ENCODE results near the gene KIAA1549.

Gene KIAA1549

DNA sequence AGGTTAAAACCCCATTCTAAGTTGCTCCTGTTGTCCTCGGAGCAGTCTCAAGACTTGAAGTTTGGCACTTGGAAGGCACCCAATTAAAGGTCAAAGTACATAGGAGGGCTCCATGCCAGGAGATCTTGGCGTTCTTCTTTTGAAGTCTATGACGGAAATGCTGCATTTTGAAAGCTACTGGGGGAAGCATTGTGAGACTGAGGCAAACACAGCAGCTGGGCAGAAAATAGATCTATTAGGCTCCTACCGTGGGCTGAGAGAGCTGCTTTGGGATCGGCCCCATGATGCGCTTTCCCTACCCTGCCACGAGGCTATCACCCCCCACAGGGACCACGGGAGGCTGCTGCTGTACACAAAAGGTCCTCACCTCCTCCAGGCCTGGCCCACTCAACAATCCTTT, 20.0 kb downstream of the KIAA1549 start:
- no peak overlapping the region for H3K27ac ChIP-seq (ENCODE audit: low read length)

DNA sequence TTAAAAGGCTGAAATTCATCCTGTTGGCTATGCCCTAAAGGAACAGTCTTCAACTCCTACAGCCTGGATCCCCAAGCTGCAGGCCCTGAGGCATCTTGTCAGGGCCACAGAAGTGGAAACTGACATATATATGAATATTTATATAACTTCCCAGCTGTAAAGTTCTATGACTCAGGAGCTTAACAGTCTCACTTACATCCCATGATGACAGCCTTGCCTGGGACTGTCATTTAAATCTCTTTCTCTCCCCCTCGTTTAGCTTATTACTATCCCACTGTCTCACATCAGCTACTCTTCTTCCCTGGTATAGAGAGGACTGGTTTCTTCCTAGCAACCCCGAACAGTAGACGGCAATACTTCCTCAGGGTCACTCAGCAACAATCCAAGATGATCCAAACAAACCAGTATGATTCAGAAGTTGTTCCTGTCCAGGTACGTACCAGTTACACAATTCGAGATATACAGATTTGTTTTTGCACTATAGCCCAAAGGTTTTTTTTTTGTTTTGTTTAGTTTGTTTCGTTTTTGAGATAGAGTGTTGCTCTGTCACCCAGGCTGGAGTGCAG, 22.7 kb downstream of the KIAA1549 start:
- Histone ChIP-seq H3K9ac (ENCODE audit: low read length) (no peak overlapping the region), H3K4me2 (ENCODE audit: low read length) (no peak overlapping the region), H3K79me2 (ENCODE audit: low read length) (no peaks in the 10 kb centered on the region), H3K36me3 (replicated peaks; ENCODE audit: low read depth, low read length) (no peaks in the 10 kb centered on the region), H3K27ac (ENCODE audit: low read length) (no peak overlapping the region), H3K27me3 (ENCODE audit: low read depth, low read length) (no peaks in the 10 kb centered on the region), H3K9me3 (ENCODE audit: insufficient read depth, low read length) (no peaks in the 10 kb centered on the region), H4K20me1 (ENCODE audit: insufficient read depth, low read length) (no peaks in the 10 kb centered on the region), H3K4me1 (ENCODE audit: low read length) (no peaks in the 10 kb centered on the region), H2AFZ (ENCODE audit: low read depth, low read length) (no peak overlapping the region), H3K4me3 (ENCODE audit: low read length) (no peak overlapping the region)
- TF ChIP-seq, protein P1, sequence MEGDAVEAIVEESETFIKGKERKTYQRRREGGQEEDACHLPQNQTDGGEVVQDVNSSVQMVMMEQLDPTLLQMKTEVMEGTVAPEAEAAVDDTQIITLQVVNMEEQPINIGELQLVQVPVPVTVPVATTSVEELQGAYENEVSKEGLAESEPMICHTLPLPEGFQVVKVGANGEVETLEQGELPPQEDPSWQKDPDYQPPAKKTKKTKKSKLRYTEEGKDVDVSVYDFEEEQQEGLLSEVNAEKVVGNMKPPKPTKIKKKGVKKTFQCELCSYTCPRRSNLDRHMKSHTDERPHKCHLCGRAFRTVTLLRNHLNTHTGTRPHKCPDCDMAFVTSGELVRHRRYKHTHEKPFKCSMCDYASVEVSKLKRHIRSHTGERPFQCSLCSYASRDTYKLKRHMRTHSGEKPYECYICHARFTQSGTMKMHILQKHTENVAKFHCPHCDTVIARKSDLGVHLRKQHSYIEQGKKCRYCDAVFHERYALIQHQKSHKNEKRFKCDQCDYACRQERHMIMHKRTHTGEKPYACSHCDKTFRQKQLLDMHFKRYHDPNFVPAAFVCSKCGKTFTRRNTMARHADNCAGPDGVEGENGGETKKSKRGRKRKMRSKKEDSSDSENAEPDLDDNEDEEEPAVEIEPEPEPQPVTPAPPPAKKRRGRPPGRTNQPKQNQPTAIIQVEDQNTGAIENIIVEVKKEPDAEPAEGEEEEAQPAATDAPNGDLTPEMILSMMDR (IDR thresholded peaks at IDR 0.05; ENCODE audit: low read depth, low read length): no peak
- no peak for TF ChIP-seq EZH2phosphoT487 (IDR thresholded peaks at IDR 0.05; ENCODE audit: low read depth)

More for the DNA sequence above, 20.0 kb downstream of the KIAA1549 start:
- Histone ChIP-seq H3K4me2 (ENCODE audit: low read length) (no peak overlapping the region), H3K4me1 (ENCODE audit: low read length) (no peaks in the 10 kb centered on the region), H3K27me3 (ENCODE audit: low read depth, low read length) (no peaks in the 10 kb centered on the region), H3K9ac (ENCODE audit: low read length) (no peak overlapping the region), H3K79me2 (ENCODE audit: low read length) (no peaks in the 10 kb centered on the region), H3K4me3 (ENCODE audit: low read length) (no peak overlapping the region), H3K9me3 (ENCODE audit: insufficient read depth, low read length) (no peaks in the 10 kb centered on the region), H4K20me1 (ENCODE audit: insufficient read depth, low read length) (no peaks in the 10 kb centered on the region), H3K36me3 (replicated peaks; ENCODE audit: low read depth, low read length) (no peaks in the 10 kb centered on the region), H2AFZ (ENCODE audit: low read depth, low read length) (no peak overlapping the region)
- TF ChIP-seq, protein P1 (IDR thresholded peaks at IDR 0.05; ENCODE audit: low read depth, low read length): no peak
- TF ChIP-seq EZH2phosphoT487 (IDR thresholded peaks at IDR 0.05; ENCODE audit: low read depth): no peak

DNA sequence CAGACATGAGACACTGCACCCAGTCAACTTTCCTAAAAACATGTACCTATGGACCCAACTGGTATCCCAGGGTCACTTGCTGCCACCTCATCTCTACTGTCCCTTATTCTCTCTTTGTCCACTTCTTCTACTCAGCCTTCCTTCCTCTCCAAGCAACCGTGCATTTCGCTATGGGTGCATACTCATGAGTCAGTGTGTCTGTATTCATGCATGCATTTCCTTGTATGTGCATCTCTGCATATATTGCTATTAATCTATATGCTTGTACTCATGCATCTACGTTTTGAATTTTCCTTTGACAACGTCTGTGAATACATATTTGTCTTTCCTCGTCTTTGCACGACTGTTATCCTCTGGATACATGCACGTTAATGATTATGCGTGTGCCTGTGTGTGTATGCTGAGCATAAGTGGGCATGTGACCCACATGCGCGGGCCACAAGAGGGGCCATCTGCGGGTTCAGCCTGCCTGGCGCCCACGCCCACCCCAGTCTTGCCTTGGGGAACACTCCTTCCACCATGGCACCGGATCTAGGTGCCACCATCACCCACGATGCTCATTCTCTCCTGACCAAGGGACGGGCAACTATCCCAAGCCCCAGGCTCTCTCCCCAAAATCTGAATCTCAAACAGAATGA, 23.3 kb downstream of the KIAA1549 start:
- Histone ChIP-seq H3K4me3 (ENCODE audit: low read length) (no peak overlapping the region), H3K36me3 (replicated peaks; ENCODE audit: low read depth, low read length) (no peaks in the 10 kb centered on the region), H3K4me1 (ENCODE audit: low read length) (no peaks in the 10 kb centered on the region), H3K4me2 (ENCODE audit: low read length) (no peak overlapping the region), H3K27ac (ENCODE audit: low read length) (no peak overlapping the region), H2AFZ (ENCODE audit: low read depth, low read length) (no peak overlapping the region), H3K79me2 (ENCODE audit: low read length) (no peaks in the 10 kb centered on the region), H3K9ac (ENCODE audit: low read length) (no peak overlapping the region), H3K9me3 (ENCODE audit: insufficient read depth, low read length) (no peaks in the 10 kb centered on the region), H3K27me3 (ENCODE audit: low read depth, low read length) (no peaks in the 10 kb centered on the region), H4K20me1 (ENCODE audit: insufficient read depth, low read length) (no peaks in the 10 kb centered on the region)
- TF ChIP-seq, protein P1 (IDR thresholded peaks at IDR 0.05; ENCODE audit: low read depth, low read length): no peak
- TF ChIP-seq EZH2phosphoT487 (IDR thresholded peaks at IDR 0.05; ENCODE audit: low read depth): no peak

DNA sequence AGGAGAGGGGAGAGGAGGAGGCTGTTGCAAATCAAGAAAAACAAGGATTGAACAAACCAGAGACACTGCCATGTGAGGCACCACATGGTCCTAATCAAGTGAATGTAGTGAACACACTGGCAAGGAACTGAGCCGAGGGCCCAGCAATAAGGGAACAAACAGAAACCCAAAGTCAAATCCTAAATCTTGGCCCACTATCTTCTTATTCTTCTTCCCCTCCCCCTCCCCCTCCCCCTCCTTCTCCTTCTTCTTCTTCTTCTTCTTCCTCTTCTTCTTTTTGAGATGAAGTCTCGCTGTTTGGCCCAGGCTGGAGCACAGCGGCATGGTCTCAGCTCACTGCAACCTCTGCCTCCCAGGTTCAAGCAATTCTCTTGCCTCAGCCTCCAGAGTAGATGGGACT, 24.0 kb downstream of the KIAA1549 start:
- TF ChIP-seq, protein P1 (IDR thresholded peaks at IDR 0.05; ENCODE audit: low read depth, low read length): no peak
- no peak for TF ChIP-seq EZH2phosphoT487 (IDR thresholded peaks at IDR 0.05; ENCODE audit: low read depth)
- no peak overlapping the region for H3K4me2 ChIP-seq (ENCODE audit: low read length)
- H3K36me3 ChIP-seq (replicated peaks; ENCODE audit: low read depth, low read length): no peaks in the 10 kb centered on the region
- H3K4me3 ChIP-seq (ENCODE audit: low read length): no peak overlapping the region
- no peaks in the 10 kb centered on the region for H3K9me3 ChIP-seq (ENCODE audit: insufficient read depth, low read length)
- no peak overlapping the region for H2AFZ ChIP-seq (ENCODE audit: low read depth, low read length)
- no peaks in the 10 kb centered on the region for H4K20me1 ChIP-seq (ENCODE audit: insufficient read depth, low read length)
- H3K4me1 ChIP-seq (ENCODE audit: low read length): no peaks in the 10 kb centered on the region
- H3K27me3 ChIP-seq (ENCODE audit: low read depth, low read length): no peaks in the 10 kb centered on the region
- H3K27ac ChIP-seq (ENCODE audit: low read length): no peak overlapping the region
- no peaks in the 10 kb centered on the region for H3K79me2 ChIP-seq (ENCODE audit: low read length)
- H3K9ac ChIP-seq (ENCODE audit: low read length): no peak overlapping the region

Data from OCI-LY3 (cell line).